NCI-H1048 (cell line): Measurements from ENCODE around the gene LATS1.
"Not testable (repeated sequence)": the region's sequence is repeated elsewhere in the genome, so short reads cannot be mapped to it uniquely, and the experiment has no call there.

Experiments
- DNase-seq: peaks from one replicate; lab custom pipeline; 2025; lab: John Stamatoyannopoulos, UW

LATS1 gene

DNA sequence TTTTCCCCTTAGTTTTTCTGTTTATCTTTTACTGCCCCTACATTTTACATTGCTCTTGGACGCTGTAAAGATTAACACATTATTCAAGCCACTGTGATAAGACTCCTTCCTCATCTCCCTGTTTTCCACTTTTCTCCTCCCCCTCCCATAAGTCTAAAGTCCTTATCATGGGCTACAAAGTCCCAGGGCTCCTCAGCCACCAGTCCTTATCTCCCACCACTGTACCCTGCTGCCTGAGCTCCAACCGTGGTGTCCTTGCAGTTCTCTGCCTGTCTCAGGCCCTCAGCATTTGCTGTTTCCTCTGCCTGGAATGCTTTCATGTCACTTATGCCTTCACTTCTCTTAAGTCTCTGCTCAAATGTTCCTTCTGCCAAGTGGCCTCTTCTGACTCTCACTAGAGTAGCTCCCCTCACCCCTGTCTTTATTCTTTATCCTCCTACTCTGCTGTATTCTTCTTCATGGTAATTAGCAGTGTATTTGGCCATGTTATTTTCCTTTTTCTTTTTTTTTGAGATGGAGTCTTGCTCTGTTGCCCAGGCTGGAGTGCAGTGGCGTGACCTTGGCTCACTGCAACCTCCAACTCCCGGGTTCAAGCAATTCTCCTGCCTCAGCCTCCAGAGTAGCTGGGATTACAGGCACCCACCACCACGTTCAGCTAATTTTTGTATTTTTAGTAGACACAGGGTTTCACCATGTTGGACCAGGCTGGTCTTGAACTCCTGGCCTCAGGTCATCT, 10.8 kb upstream of the LATS1 start:
- DNase-seq, result no peak

DNA sequence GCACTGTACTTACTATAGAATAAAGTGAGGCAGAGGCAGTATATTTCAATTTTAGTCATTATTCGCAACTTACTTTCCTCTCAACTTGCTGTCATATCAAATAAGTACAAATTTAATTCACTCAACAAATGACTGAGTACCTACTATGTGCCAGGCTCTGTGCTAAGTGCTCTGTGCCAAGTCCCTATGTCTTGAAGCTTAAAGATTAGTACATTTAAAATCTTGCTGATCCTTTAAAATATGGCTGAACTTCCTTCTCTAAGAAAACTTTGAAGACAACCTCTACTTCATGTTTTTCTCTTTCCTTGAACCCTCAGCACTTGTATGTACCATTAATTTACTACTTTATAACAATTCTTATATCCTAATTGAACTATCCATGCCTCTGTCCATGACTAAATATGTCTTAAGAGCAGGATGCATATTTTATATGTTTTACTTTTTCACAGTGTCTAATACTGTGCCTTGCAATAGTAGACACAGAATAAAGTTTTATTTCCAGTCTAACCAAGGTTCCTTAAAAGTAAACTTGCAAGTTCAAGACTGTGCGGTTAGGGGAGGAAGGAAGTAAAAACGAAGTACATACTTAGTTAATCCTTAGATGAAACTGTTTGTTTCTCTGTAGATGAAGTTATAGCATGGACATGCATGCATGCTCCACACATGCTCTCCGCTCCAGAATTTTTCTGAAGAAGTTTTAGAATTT, 10.0 kb upstream of the LATS1 start:
- no peak for DNase-seq

DNA sequence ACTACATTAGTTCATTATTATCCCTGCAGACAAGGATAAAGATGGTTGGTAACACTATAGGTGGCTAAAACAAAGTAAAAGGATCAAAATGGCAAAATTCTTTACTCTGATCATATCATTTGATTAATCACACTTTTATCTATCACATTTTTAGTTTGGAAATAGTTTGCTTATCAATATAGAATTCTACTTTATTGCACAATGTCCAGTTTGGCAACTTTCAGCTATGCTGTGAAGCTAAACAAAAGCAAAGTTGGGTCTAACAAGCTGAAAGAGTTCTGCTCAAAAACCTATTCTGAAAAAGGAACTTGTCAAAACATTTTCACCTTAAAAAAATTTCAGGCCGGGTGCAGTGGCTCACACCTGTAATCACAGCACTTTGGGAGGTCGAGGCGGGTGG, 7.9 kb upstream of the LATS1 start:
- DNase-seq, result no peak

DNA sequence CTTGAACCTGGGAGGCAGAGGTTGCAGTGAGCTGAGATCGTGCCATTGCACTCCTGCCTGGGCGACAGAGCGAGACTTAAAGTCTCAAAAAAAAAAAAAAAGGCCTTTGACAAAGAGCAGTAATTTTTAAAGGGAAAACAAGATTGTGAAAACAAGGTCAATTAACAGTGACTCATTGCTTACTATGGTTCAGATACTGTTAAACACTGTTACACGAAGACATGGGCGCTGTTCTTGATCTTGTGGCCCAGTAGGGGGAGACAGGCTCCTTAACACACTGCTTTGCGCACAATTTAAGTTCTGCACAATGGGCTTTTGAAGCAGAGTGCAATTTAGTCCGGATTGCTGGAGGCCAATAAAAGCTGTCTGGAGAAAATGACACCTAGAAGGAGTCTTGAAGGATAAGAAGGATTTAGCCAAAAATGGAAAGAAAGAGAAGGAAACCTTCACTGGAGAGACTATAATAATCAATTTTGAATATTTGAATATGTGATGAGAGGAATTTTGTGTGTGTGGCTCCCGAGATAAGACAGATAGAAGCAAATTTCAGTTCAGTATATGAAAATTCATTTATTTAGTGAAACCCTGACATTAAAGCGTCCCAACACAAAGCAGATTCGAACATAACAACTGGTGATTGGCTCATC, 6.0 kb upstream of the LATS1 start:
- peak; percentile 36 for DNase-seq

DNA sequence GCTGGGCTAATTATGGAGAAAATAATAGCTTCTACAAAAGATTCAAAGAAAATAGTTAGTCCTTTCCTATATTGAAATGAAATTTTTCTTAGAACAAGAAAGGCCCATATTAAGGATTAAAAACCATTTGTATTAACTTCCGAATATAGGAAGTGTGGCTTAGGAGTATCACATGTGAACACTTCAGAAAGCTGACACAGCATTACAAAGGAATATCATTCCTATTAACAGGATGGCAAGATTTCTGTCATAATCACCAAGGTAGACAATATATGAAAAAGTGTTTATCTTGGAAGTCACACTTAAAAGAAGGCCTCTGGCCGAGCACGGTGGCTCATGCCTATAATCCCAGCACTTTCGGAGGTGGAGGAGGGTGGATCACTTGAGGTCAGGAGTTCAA, 5.4 kb upstream of the LATS1 start:
- DNase-seq, result no peak

DNA sequence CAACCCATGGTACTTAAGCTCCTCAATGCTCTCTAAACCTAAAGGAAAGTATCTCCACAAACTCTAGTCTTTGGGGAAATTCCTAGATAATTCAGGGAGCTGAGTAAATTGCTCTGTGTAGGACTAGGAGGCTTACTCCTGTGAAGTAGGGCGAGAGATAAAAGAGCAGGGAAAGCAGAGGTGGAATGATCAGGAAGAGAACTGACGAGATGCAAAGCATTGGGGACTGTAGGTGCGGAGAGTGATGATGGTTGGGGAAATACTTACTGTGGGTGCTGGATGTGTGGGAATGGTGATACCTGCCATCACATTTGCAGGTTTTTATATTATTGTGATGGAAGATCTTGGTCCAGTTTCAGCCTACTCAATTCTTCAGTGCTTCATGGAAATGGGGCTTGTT, 1.6 kb upstream of the LATS1 start:
- no peak for DNase-seq

DNA sequence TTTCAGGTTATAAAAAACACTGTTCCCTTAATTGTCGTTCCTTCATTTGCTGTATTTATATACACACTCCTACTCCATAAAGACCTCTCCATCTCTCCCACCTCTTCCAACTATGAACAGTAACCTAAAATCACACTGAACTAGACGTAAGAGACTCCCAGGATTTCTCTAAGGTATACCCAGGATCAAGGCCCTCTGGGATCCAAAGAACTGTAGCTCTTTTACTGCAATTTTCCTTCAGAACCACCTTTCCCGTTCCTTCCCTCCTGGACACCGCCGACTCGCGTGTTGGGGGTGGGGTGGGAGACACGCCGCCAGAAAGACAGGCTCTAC, 680 bp downstream of the LATS1 start:
- DNase-seq, result no peak

DNA sequence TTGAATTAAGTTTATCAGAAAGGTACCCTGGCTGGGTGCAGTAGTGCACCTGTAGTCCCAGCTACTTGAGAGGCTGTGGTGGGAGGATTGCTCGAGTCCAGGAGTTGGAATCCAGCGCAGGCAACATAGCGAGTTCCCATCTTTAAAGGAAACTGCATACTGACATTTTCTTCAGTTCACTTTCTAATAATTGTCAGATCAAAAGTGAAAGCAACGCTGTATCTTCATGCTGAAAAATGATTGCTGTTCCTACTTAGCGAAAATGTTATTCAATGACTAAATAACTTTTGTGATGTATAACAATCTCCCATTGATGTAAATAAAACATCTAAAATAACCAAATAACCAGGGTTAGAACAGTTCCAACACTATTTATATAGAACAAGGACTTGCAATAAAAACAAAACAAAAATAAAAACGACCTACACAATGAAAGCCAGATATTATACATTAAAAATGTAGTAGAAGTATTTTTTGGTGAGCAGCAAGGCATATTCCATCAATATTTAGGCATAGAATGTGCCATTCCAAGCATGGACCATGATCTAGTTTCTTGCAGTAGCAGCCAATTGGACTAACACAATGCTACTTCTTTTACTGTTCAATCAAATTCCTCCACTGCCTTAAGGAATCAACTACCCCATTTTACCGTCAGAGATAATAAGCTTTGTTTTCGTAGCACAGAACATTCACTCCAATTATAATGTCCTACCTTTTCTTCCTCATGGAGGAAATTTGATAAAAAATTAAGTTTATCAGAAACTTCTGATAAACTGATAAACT, 1.5 kb downstream of the LATS1 start:
- no peak for DNase-seq

DNA sequence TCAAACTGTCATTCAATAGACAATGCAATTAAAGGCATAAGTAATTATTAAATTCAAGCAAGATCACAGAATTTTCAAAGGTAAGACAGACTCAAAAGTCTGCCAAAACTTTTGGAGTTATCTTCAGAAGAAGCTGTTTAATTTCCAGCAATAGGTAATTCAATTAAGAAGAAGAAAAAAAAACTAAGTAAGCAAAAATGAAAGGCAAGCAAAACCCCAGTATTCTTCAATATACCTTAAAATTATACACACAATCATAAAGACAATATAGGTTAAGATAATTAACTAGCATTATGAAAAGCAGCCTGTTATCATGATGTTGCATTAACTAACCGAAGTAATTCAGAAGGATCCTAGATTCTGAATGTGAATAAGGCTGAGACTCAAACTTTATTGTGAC, 3.5 kb downstream of the LATS1 start:
- no peak for DNase-seq

DNA sequence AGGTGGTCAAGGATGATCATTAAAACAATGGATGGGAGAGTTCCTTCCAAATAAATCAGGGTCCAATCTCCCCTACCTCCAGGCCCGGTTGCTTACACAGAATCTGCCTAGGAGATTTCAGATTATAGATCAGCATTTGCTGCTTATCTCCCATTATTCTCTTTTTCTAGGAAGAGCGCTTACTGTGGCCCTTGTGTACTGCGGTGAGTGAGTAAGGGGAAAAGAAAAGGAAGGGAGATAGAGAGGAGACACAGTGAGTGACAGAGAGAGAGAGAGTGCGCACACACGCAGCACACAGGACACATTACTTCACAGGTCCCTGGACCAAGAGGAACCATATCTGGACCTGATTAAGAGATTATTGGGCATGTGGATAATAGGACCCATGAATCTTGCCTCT, 6.2 kb downstream of the LATS1 start:
- no peak for DNase-seq

DNA sequence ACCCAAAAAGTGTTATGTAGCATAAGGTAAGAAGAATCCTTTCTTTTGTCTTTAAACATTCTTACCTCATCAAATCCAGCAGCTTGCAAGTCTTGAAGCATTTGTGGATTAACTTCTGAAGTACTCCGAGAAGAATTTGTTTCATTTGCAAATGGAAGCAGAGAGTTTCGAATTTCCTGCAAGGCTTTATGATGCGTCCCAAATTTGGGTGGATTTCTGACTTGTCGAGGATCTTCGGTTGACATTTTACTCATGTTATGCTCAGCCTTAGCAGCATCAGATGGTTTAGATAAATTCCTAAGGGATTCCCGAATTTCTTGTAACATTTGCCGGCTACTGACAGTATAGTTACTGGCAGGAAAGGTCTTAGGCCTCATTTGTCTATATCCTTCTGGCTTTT, 16.2 kb downstream of the LATS1 start:
- no peak for DNase-seq

DNA sequence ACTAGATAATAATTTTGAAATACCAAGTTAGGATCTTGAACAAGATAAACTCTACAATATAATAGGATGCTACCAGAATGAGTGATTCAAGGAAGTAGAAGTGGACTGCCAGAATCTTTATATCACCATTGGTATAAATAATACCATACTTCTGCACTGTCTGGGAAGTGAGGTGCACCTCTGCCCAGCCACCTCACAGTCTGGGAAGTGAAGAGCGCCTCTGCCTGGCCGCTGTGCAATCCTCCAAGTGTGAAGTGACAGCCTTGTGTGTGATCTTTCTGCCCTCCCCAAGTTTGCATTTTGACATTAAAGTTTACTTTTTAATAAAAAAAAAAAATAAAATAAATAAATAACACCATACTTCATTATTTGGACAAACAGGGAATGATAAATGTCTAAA, 18.8 kb downstream of the LATS1 start:
- no peak for DNase-seq

DNA sequence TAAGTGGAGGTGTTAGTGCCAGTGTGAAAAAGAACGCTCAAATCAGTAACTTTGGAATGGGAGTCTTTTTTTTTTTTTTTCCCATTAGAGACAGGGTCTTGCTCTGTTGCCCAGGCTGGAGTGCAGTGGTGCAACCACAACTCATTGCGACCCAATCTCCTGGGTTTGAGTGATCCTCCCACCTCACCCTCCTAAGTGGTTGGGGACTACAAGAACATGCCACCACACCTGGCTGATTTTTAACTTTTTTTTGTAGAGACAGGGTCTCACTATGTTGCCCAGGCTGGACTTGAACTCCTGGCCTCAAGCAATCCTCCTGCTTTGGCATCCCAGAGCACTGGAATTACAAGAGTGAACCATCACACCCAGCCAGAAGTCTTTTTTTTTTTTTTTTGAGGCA, 19.7 kb downstream of the LATS1 start:
- DNase-seq, result no peak

DNA sequence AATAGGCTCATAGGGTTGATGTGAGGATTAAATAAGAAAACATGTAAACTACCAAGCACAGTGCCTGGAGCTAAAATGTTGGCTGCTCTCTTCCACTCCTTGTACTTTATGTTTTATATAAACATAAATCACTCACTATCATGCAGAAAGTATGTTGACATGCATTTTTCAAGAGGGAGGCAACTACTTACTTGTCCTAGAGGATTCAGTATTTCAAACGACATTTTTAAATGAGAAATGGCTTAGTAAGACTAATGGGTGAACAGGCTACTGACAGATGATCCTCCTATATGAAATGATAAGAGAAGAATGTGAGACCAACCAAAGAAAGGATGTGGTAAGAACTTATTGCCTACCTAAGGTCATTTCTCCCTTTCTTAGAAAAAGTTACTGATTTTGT, 21.0 kb downstream of the LATS1 start:
- DNase-seq, result no peak

DNA sequence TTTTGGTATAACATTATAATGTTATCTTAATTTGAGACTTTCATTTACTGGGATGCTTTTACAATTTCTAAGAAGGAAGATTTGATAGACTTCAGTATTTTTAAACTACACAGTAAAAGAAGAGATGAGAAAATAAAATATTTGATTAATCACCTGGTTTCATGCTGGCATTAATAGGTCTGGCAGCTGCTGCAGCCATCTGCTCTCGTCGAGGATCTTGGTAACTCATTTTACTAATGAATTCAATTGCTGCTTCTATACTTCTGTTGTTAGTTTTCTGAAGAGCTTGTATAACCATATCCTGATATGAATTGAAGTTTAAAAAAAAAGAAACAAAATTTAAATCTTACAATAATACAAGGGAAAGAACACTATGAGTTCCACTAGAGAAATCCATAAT, 23.0 kb downstream of the LATS1 start:
- DNase-seq, result no peak

DNA sequence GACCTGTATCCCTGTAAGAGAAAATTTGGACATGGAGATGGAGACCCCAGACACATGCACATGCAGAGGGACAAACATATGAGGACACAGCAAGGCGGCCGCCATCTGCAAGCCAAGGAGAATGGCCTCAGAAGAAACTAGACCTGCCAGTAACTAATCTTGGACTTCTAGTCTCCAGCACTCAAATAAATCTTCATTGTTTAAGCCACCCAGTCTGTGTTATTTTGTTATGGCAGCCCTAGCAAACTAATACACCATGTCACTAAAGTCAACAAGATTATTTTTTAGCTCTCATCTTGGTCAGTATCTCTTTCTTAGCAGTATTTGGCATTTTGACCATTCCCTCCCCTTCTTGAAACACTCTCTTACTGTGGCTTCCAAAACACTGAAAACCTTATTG, 26.7 kb downstream of the LATS1 start:
- DNase-seq, result no peak

DNA sequence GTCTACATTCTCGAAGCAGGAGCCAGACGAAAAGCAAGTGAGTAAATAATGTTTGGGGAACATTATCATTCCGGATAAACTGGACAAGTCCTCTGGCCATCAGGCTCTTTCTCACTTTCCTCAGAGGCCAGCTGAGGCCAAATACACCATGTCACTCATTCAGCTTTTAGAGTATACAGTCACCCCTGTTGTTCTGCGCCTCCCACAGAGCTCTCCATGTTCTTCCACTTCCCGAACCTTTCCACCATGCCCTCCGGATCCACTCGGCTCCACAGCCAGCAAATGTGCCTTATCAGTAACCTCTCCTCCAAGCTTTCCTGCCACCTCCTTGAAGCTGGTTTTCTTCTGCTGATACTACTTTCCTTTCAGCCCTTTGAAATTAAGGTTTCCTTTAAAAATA, 31.7 kb downstream of the LATS1 start:
- no peak for DNase-seq

DNA sequence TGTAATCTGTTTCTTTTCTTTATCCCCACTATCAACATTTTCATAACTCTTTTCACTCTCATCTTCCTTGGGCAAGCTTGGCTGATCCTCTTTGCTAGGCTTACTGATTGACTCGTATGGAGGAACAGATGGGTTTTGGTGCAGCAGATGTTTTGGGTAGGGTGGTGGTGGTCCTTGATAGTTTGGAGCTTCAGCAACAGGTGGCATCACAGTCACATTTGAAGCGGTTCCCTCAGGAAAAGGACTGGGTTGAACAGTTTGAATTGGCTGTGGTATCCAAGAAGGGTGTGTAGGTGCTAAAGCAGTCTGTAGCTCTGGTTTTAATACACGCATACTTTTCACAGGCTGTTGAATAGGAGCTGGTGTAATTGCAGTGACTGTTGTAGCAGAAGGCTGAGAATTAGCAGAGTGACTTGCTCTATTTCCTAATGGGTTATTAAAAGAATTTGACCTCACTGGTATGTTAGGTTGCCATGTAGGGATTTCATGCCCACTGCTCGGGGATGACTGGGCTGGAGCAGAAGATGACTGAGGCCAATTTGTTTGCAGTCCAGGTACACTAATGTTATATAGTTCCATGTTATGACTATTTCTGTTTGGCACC, 34.5 kb downstream of the LATS1 start:
- no peak for DNase-seq

DNA sequence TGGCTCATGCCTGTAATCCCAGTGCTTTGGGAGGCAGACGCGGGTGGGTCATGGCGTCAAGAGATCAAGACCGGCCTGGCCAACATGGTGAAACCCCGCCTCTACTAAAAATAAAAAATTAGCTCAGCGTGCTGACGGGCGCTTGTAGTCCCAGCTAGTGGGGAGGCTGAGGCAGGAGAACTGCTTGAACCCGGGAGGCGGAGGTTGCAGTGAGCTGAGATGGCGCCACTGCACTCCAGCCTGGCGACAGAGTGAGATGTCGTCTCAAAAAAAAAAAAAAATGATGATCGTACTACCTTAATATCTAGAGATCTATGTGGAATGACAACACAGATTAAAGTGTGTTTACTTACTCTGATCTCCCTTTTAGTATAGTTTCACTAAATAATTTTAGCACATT, 36.1 kb downstream of the LATS1 start:
- DNase-seq, result not testable (repeated sequence)

DNA sequence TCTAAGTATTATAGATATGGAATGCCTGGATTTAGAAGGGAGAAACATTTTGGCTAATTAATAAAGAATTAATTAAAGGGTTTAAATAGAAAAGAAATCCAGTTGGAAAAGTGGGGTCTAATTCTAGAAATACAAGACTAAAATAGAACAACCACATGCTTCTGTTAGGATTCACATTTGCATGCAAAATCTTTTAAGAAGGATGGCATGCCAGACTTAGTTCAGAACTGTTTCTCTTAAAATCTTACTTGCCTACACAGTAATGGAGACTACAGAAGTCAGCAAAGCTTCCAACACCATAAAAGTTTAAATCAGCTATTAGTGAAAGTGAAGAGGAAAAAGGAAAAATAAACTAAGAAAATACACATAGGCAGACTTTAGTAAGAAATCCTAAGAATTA, 36.7 kb downstream of the LATS1 start:
- DNase-seq, result no peak

DNA sequence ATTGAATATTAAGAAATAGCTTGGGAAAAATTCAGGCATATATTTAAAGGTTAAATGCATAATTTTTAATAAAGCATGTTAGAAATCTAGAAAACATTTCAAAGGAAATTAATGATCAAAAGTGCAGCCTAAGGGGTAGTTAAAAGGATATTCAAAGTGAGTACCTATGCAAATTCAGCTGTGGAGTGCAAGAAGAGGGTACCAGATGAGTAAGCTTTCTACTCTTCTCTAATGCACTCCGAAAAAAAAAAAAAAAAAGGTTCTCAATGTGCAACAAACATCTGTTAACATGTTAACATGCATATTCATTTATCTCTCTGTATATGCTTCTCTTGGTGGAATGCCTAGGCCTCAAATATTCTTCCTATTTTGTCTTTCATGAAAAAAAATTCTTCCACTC, 37.4 kb downstream of the LATS1 start:
- no peak for DNase-seq

DNA sequence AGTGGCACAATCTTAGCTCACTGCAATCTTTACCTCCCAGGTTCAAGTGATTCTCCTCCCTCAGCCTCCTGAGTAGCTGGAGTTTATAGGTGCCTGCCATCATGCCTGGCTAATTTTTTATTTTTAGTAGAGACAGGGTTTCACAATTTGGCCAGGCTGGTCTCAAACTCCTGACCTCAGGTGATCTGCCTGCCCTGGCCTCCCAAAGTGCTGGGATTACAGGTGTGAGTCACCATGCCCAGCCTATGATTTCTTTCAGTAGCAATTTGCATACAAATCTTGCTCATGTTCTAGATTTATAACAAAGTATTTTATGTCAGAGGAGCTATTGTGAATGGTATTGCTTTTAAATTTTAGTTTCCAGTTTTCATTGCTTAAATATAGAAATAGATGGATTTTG, 45.6 kb downstream of the LATS1 start:
- not testable (repeated sequence) for DNase-seq
